Measurements from ENCODE around the gene CENPL. TPM values are rescaled to one million over a fixed set of nuclear protein-coding genes. Genes with fewer than 3 reads are reported as not detected.

The CENPL gene, protein sequence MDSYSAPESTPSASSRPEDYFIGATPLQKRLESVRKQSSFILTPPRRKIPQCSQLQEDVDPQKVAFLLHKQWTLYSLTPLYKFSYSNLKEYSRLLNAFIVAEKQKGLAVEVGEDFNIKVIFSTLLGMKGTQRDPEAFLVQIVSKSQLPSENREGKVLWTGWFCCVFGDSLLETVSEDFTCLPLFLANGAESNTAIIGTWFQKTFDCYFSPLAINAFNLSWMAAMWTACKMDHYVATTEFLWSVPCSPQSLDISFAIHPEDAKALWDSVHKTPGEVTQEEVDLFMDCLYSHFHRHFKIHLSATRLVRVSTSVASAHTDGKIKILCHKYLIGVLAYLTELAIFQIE
- total RNA-seq = 3.9 and 8.4 TPM in 2 replicates

DNA sequence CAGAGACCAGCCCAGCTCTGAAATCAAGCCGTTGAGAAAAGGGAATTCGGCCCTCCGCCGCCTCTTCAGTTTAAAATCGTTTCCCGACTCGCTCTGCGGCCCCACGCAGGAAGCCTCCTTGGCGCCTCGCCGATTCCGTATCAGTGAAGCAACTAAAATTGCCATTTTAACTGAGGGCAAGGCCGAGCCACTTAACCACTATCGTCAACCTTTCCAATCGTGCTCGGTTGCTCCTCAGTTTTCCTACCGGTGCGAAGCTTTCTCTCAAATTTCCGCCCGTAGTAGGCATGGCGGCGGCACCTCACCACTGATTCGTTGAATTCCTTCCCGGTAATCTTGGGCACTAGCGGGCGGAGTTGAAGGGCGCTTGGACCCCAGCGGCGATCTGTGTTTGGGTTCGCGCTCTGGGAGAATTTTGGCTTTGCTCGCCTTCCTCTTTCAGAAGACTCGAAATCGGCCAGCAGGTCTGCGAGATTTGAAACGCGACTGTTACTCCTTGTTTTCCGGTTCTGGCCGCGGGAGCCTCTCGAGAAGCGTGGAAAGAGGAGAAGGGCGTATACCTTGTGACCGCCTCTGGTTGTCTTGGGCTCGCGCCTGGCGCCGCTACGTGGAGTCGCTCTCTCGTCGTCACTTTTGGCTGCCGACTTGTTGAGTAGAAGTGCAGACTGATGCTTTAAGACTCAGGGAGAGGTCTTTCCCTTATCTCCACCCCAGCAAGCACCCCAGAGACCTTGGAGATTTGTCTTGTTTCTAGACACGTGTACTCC lies at the start of gene CENPL, which contains the start of gene DARS2:
Gene CENPL, minus strand, starts transcription at position 569 of the 767 bp plus-strand sequence. CDS start 13,584 bp downstream, outside the sequence.
Gene DARS2, plus strand, starts transcription at position 359 of the 767 bp plus-strand sequence. CDS start 557 bp downstream, outside the sequence.

DNA sequence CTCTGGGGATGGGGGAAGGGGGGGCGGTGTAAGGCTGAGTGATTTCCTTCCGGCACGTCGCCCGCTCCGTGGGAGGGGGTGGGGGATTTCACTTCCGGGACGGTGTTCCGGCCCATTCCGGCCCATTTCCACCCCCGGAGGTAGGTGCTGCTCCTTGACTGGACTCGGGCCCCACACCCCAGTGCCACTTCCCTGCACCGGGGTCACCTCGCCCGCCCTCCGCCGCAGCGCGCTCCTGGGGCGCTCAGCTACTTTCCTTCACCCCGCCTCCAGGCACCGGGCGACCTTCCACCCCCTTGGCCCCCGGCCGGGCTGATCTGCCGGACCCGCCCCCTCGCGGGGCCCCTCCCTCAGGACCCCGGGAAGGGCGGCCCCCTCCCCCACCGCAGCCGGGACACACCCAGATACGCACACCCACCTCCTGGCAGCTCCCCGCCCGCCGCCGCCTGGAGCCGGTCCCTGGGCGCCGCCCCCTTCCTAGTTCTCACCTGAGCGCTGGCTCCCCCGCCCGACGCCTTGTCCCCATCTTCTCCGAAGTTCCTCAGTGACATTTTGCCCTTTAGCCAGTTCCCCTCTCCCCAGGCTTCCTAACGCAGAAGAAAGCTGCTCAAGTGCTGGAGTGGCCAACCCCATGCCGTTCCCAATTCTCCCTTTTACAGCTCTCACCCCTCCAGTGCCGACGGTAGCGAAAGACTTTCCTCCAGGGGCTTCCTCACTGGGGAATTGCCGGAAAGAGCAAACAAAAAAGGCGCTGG lies 43.8 kb upstream of the CENPL start, which contains the start of gene ZBTB37:
Gene ZBTB37, plus strand, starts transcription at position 115 of the 755 bp plus-strand sequence. CDS start 1,846 bp downstream, outside the sequence.

GRCh38 chr1:173867753-173868265 lies 43.1 kb upstream of the CENPL start, which contains the start of gene GAS5:
Gene GAS5 (minus strand): TSS chr1:173867989.

Other genes starting within 250 kb of the CENPL start
- not detected in 2 replicates for gene SLC9C2, start 221.8 kb downstream of the CENPL start, total RNA-seq
- not detected in 2 replicates for gene TEX50, start 189.5 kb downstream of the CENPL start, total RNA-seq
- gene ANKRD45, start 155.0 kb downstream of the CENPL start, total RNA-seq = 0.34 and 0.79 TPM in 2 replicates
- gene KLHL20, start 109.9 kb downstream of the CENPL start, total RNA-seq = 30.7 and 43.4 TPM in 2 replicates
- 5.6 and 9.8 TPM in 2 replicates for gene DARS2, start 210 bp downstream of the CENPL start, total RNA-seq
- 384 and 487 TPM in 2 replicates for gene GAS5, start 43.1 kb upstream of the CENPL start, total RNA-seq
- 5.0 and 5.3 TPM in 2 replicates for gene ZBTB37, start 43.5 kb upstream of the CENPL start, total RNA-seq
- gene SERPINC1, start 92.4 kb upstream of the CENPL start, total RNA-seq = not detected in 2 replicates
- 13.9 and 15.7 TPM in 2 replicates for gene RC3H1, start 197.5 kb upstream of the CENPL start, total RNA-seq